ENCODE measurements around the gene DERL3. TPM values are rescaled to one million over a fixed set of nuclear protein-coding genes. Genes with fewer than 3 reads are reported as not detected.

Gene DERL3
- total RNA-seq, 1 donor from 2014 or later: 3.8 TPM

DNA sequence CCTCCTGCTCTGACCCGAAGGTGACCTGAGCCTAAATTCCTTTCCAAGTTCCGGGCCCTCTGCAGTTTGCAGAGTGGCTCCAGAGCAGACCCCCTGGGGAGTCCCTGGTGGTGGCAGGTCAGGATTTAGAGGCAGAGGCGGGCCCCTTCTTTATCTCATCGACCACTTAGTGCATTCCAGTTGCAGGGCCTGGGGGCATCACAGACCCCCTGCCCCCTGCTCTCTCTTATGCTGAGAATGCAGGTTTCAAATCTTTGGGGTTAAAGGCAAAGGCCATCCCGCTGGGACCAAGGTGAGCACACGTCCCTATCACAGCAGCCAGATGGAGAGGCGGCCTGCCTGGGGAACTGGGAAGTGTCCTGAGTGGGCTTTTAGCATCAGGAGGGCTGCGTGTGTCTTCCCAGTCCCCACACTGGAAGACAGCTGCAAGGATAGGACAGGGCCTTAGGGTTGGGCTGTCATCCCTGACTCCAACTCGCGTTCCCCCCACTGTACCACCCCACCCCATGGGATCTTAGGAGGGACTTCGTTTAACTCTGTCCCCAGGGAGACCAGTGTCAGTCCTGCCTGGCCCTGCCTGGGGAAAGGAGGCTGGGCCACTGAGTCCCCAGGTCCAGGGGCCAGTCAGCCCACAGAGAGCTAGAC is 11.3 kb downstream of the DERL3 start:
- Histone ChIP-seq H3K36me3 (peaks cover 82% of the 10 kb centered on the region), H3K9me3 (no peaks in the 10 kb centered on the region), H3K4me3 (no peak overlapping the region), H3K4me1 (no peaks in the 10 kb centered on the region), H3K27ac (no peak overlapping the region), H3K27me3 (no peaks in the 10 kb centered on the region)
- intact Hi-C loops (cut with DNase I): no loop called here
- no peak for ATAC-seq
- no peak for DNase-seq
- TF ChIP-seq CTCF (IDR thresholded peaks at IDR 0.05): no peak

DNA sequence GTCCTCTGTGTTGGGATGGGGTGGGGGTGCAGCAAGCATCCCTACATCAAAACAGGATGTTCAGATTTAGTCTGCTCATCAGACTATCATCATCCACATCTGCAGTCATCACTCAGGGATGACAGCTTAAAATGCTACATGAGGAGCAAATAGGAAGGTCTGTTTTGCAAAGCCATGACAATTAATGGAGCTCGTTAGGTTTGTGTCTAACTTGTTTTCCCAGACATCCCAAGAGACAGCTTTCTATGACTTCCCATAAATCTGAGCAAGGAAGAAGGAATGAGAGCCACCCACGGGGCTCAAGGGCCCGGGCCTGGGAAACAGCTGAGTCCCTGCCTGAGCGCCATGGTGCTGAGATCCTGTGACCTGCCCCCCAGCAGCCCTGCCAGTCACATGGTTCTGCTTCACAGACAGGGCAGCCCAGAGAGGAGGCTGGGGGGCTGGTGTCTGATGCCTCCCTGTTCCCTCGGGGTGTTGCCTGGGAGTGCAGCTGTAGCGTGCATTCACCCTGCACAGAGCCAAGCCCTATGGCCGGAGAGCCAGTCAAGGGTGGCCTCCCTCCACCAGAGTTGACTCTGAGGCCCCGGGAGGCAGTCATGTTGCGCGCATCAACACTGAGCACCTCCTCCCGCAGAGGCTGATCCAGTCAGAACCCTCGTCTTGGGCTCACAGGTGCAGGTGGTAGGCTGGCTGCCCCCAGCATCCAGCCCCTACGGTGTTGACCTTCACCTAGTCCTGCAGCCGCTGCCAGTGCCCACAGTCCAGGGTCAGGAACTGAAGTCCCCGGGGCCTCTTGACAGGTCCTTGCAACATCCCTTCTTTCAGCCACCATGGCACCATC is 12.1 kb downstream of the DERL3 start:
- TF ChIP-seq CTCF (IDR thresholded peaks at IDR 0.05): no peak
- no peaks in the 10 kb centered on the region for H3K4me1 ChIP-seq
- no peak overlapping the region for H3K4me3 ChIP-seq
- no peak for ATAC-seq
- no peak overlapping the region for H3K27ac ChIP-seq
- H3K27me3 ChIP-seq: no peaks in the 10 kb centered on the region
- H3K36me3 ChIP-seq: peaks cover 84% of the 10 kb centered on the region
- intact Hi-C loops (cut with DNase I): no loop called here
- no peak for DNase-seq
- no peaks in the 10 kb centered on the region for H3K9me3 ChIP-seq

- no peak overlapping the region for H3K27ac ChIP-seq
- H3K4me1 ChIP-seq: no peaks in the 10 kb centered on the region
- no peak overlapping the region for H3K4me3 ChIP-seq
- no peak for TF ChIP-seq CTCF (IDR thresholded peaks at IDR 0.05)
- no peaks in the 10 kb centered on the region for H3K27me3 ChIP-seq
- peaks cover 85% of the 10 kb centered on the region for H3K36me3 ChIP-seq
- DNase-seq (no peak), ATAC-seq (no peak)
- intact Hi-C loops (cut with DNase I): no loop called here
- H3K9me3 ChIP-seq: no peaks in the 10 kb centered on the region
These were observed 13.4 kb downstream of the DERL3 start for GRCh38 chr22:23825246-23825905.

DNA sequence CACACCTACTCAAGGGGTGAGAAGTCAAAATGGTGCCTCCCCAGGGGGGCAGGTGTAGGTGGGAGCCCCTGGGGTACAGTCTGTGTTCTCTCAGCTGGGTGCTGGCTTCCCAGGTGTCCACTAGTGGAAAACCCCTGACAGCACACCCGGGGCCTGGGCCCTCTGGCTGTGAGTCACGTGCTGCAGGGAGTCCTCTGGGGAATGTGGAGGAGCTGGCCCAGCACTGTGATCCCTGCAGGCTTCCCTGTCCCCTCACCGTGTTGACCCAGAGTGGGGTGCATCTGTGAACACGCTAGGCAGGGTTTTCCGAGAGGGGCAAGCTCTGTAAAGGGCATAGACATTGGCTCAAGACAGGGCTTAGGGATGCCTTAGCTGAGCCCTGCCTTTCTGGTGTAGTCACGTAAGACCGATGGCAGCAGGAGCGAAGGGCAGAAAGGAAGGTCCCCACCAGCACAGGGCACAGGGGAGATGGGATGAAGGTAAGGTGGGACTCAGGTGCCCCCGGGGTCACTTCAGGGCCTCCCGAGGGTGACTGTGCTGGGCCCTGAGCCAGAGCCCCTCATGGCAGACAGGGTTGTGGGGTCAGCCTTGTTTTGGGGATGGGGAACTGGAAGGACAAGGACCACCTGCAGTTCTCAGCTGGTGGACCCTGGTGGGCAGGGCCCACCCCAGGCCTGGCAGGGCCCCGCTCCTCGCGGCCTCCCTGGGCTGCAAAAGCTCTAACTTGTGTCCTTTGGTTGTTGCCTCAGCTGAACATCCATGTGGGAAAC is 14.1 kb downstream of the DERL3 start:
- intact Hi-C loops (cut with DNase I): no loop called here
- Histone ChIP-seq H3K27me3 (no peaks in the 10 kb centered on the region), H3K27ac (no peak overlapping the region), H3K4me1 (no peaks in the 10 kb centered on the region), H3K9me3 (no peaks in the 10 kb centered on the region), H3K4me3 (no peak overlapping the region), H3K36me3 (peaks cover 88% of the 10 kb centered on the region)
- DNase-seq: no peak
- no peak for TF ChIP-seq CTCF (IDR thresholded peaks at IDR 0.05)
- no peak for ATAC-seq

GRCh38 chr22:23823331-23823791 is 15.4 kb downstream of the DERL3 start:
- no peak overlapping the region for H3K27ac ChIP-seq
- DNase-seq (no peak), ATAC-seq (no peak)
- intact Hi-C loops (cut with DNase I): no loop called here
- no peak for TF ChIP-seq CTCF (IDR thresholded peaks at IDR 0.05)
- H3K4me1 ChIP-seq: no peaks in the 10 kb centered on the region
- H3K27me3 ChIP-seq: no peaks in the 10 kb centered on the region
- H3K36me3 ChIP-seq: peaks cover 99% of the 10 kb centered on the region
- no peaks in the 10 kb centered on the region for H3K9me3 ChIP-seq
- H3K4me3 ChIP-seq: no peak overlapping the region
